HepG2 (cell line): Measurements from ENCODE around the gene ARMH3. TPM values are rescaled to one million over a fixed set of nuclear protein-coding genes. Genes with fewer than 3 reads are reported as not detected.
A peak's percentile ranks its signal among the peaks of the same experiment; 100 is the strongest.

Experiments used
- ATAC-seq: fragments of 200-7000 bp; cut with Tn5 transposase; 3 replicates; pipeline ENCODE4 v1.9.1; 2020; ENCODE audit warnings: mild to moderate bottlenecking, moderate library complexity
- BruUV-seq: library from RNA; stranded (reverse); fragments of 400-500 nt; replicated peaks from 2 replicates; lab custom pipeline; 2021; lab: Mats Ljungman, UMichigan
- CTCF ChIA-PET: fragments of 300-600 bp; formaldehyde crosslinking; extraction: SDS; loops from one replicate; lab custom pipeline; 2021; ENCODE audit warnings: low total read pairs, inconsistent platforms, low intra/inter-chr PET ratio; lab: Yijun Ruan, JAX
- POLR2A ChIA-PET: fragments of 350-600 bp; sonication (Branson Sonifier 250); formaldehyde crosslinking; loops from one replicate; lab custom pipeline; 2020; ENCODE audit warnings: antibody characterized with exemption, inconsistent platforms; lab: Yijun Ruan, JAX
- DNase-seq: peaks from one replicate; pipeline ENCODE4 v3.0.0-alpha.2; 2015; ENCODE audit warnings: low spot score
- FAIRE-seq: peaks from 3 replicates; lab custom pipeline; 2011; peaks lifted over from hg19 to GRCh38; lab: Jason Lieb, UNC
- H2AFZ ChIP-seq: one replicate; pipeline ENCODE4 v1.6.1; 2011; ENCODE audit warnings: low read length, inconsistent platforms
- H3K27ac ChIP-seq: fragments of 300-600 bp; 3 replicates; pipeline ENCODE4 v1.8.0; 2011; ENCODE audit warnings: mixed run types, mild to moderate bottlenecking, mixed read lengths, low read length, inconsistent platforms; ENCODE audit not compliant: insufficient read depth; ENCODE audit errors: extremely low read length
- H3K27me3 ChIP-seq, 2 experiments: fragments of 200-600 bp in 1 of 2; 2 replicates in 1 of 2; 3 replicates in 1 of 2; pipeline versions ENCODE4 v1.6.0 to v1.8.0; 2011; ENCODE audit warnings: low read length in 2 of 2, mild to moderate bottlenecking in 2 of 2, moderate library complexity in 2 of 2, inconsistent platforms in 1 of 2; ENCODE audit not compliant: insufficient read depth in 2 of 2, control insufficient read depth in 1 of 2
- H3K36me3 ChIP-seq, 2 experiments: fragments of 200-600 bp in 1 of 2; replicated peaks in 1 of 2; 2 replicates in 1 of 2; 3 replicates in 1 of 2; pipeline versions ENCODE4 v1.5.1 to v1.8.0; 2011; ENCODE audit warnings: low read length in 2 of 2, inconsistent platforms in 1 of 2; ENCODE audit not compliant: insufficient read depth in 2 of 2, control insufficient read depth in 1 of 2
- H3K4me1 ChIP-seq: 2 replicates; pipeline ENCODE4 v1.5.1; 2012; ENCODE audit warnings: low read length, inconsistent platforms; ENCODE audit not compliant: insufficient read depth
- H3K4me2 ChIP-seq: 2 replicates; pipeline ENCODE4 v1.6.0; 2011; ENCODE audit warnings: low read depth, low read length, inconsistent platforms
- H3K4me3 ChIP-seq, 3 experiments: fragments of 200-600 bp in 1 of 3; sonication (generic), shearing (Covaris generic) in 1 of 3; replicated peaks in 1 of 3; 2 replicates each; pipeline ENCODE4 v1.5.1; 2011 to 2016; ENCODE audit warnings: low read length in 3 of 3, inconsistent platforms in 2 of 3, low read depth in 2 of 3, mild to moderate bottlenecking in 2 of 3, control low read depth in 1 of 3, mixed read lengths in 1 of 3; ENCODE audit not compliant: insufficient read depth in 1 of 3
- H3K79me2 ChIP-seq: one replicate; pipeline ENCODE4 v1.6.1; 2011; ENCODE audit warnings: low read length, inconsistent platforms; ENCODE audit not compliant: insufficient read depth
- H3K9ac ChIP-seq: 2 replicates; pipeline ENCODE4 v1.6.0; 2011; ENCODE audit warnings: mild to moderate bottlenecking, low read depth, low read length, inconsistent platforms; ENCODE audit not compliant: insufficient read depth
- H3K9me3 ChIP-seq: 2 replicates; pipeline ENCODE4 v1.5.1; 2012; ENCODE audit warnings: mild to moderate bottlenecking, low read length
- H4K20me1 ChIP-seq: 2 replicates; pipeline ENCODE4 v1.6.0; 2011; ENCODE audit warnings: inconsistent platforms, mild to moderate bottlenecking, low read length, moderate library complexity; ENCODE audit not compliant: insufficient read depth
- BORCS8-MEF2B ChIP-seq: sonication (generic); formaldehyde crosslinking; IDR thresholded peaks from 2 replicates; pipeline ENCODE4 v1.8.0; 2022; ENCODE audit warnings: mild to moderate bottlenecking, missing genetic modification reagents
- ETV5 ChIP-seq: IDR thresholded peaks from 2 replicates; pipeline ENCODE4 v1.6.1; 2018; ENCODE audit warnings: missing biosample characterization, missing genetic modification reagents, inconsistent platforms, borderline replicate concordance
- FOXA3 ChIP-seq: IDR thresholded peaks from 2 replicates; pipeline ENCODE4 v1.6.1; 2016; ENCODE audit warnings: missing genetic modification reagents, missing compliant biosample characterization
- KDM2A ChIP-seq: sonication (generic); formaldehyde crosslinking; IDR thresholded peaks from 2 replicates; pipeline ENCODE4 v1.4.0; 2020; ENCODE audit warnings: low read depth, missing genetic modification reagents, borderline replicate concordance
- MED1 ChIP-seq: sonication (generic); formaldehyde crosslinking; IDR thresholded peaks from 2 replicates; pipeline ENCODE4 v1.4.0; 2020; ENCODE audit warnings: missing genetic modification reagents
- MED13 ChIP-seq: sonication (generic); formaldehyde crosslinking; IDR thresholded peaks from 2 replicates; pipeline ENCODE4 v1.5.0; 2020; ENCODE audit warnings: missing genetic modification reagents
- WGBS: methylation state at CpG from one replicate; pipeline ENCODE4 v1.1.6; 2017; ENCODE audit warnings: low lambda C conversion rate; 5-methylcytosine and 5-hydroxymethylcytosine counted together
- in situ Hi-C: cut with HindIII; loops from 2 replicates; pipeline ENCODE4 v1.10.0; 2017; ENCODE audit warnings: low pct_unique_long_range_greater_than_20kb; ENCODE audit not compliant: extremely low pct_ligation_motif_present
- intact Hi-C: fragments of 100-400 bp; cut with micrococcal nuclease; formaldehyde crosslinking; loops from one replicate; pipeline ENCODE4 v1.10.0; 2022; ENCODE audit not compliant: unreplicated experiment
- polyA plus RNA-seq, 8 experiments: library from polyadenylated mRNA; depleted of rRNA in 3 of 8; stranded (reverse) in 7 of 8; unstranded in 1 of 8; fragments of >200 nt; fragmentation: Illumina TruSeq in 4 of 8; extraction: Trizol in 4 of 8; gene quantifications; 2 replicates each; pipeline versions ENCODE4 v1.2.1 to v1.2.3, GENCODE V29; 2011 to 2016; ENCODE audit warnings: low read depth in 4 of 8, missing spikeins in 1 of 8, mixed read lengths in 1 of 8; ENCODE audit not compliant: insufficient read depth in 1 of 8
- total RNA-seq, 5 experiments: library from RNA; depleted of rRNA; stranded (reverse); fragments of >200 nt; fragmentation: Illumina TruSeq; extraction: Trizol; gene quantifications; 2 replicates each; pipeline ENCODE4 v1.2.3, GENCODE V29; 2016; ENCODE audit warnings: low read depth in 1 of 5
- TF ChIP-seq, protein P1 (sequence below): sonication (generic); formaldehyde crosslinking; IDR thresholded peaks from 2 replicates; pipeline ENCODE4 v1.8.1; 2023; ENCODE audit warnings: mild to moderate bottlenecking, moderate library complexity, missing genetic modification reagents
- TF ChIP-seq, protein P2 (sequence below): sonication (generic); formaldehyde crosslinking; IDR thresholded peaks from 2 replicates; pipeline ENCODE4 v1.8.1; 2023; ENCODE audit warnings: mild to moderate bottlenecking, missing genetic modification reagents
- TF ChIP-seq, protein P3 (sequence below): sonication (generic); formaldehyde crosslinking; IDR thresholded peaks from 2 replicates; pipeline ENCODE4 v1.5.0; 2020; ENCODE audit warnings: mild to moderate bottlenecking, missing genetic modification reagents, borderline replicate concordance
- TF ChIP-seq, protein P4 (sequence below): sonication (generic); formaldehyde crosslinking; IDR thresholded peaks from 2 replicates; pipeline ENCODE4 v1.4.0; 2020; ENCODE audit warnings: missing genetic modification reagents
- TF ChIP-seq, protein P5 (sequence below): sonication (generic); formaldehyde crosslinking; IDR thresholded peaks from 2 replicates; pipeline ENCODE4 v1.8.1; 2022; ENCODE audit warnings: mild to moderate bottlenecking, missing genetic modification reagents

Gene ARMH3
- total and polyA plus RNA-seq, 2 of the 13 experiments (the other 11 are each of a cell fraction or from before 2014, with no cell fraction given), result 8.4 to 16.9 TPM

DNA sequence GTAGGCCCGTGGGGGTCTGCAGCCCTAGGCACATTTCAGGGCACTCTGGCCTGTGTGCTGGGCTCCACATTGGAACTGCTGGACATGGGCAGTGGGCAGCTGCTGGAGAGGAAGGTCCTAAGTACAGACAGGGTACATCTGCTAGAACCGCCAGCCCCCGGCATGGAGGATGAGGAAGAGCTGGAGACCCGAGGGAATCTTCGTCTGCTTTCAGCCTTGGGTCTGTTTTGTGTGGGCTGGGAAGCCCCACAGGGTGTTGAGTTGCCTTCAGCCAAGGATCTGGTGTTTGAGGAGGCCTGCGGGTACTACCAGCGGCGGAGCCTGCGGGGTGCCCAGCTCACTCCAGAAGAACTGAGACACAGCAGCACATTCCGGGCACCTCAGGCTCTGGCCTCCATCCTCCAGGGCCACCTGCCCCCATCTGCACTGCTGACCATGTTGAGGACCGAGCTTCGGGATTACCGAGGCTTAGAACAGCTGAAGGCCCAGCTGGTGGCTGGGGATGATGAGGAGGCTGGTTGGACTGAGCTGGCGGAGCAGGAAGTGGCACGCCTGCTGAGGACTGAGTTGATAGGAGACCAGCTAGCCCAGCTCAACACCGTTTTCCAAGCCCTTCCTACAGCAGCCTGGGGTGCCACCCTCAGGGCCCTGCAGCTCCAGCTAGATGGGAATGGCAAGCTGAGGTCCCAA is 10.6 kb upstream of the ARMH3 start (continued):
- TF ChIP-seq, protein P1, sequence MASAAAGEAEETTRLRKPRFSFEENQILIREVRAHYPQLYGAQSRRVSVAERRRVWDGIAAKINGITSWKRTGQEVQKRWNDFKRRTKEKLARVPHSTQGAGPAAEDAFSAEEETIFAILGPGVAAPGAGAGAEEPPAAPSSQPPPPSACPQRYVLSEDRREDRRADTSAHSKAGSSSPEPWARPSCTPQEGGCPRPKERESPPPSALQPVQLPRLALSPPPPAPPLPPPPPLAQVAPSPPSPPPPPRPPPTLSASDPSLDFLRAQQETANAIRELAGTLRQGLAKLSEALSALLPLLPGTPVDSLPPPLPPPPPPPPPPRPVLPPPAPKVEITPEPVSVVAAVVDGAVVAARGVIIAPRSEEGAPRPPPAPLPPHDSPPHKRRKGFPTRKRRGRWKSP (CRISPR knock-in tag), result 0 out of 2 replicates have a peak, but pooled peaks have one; percentile 4

DNA sequence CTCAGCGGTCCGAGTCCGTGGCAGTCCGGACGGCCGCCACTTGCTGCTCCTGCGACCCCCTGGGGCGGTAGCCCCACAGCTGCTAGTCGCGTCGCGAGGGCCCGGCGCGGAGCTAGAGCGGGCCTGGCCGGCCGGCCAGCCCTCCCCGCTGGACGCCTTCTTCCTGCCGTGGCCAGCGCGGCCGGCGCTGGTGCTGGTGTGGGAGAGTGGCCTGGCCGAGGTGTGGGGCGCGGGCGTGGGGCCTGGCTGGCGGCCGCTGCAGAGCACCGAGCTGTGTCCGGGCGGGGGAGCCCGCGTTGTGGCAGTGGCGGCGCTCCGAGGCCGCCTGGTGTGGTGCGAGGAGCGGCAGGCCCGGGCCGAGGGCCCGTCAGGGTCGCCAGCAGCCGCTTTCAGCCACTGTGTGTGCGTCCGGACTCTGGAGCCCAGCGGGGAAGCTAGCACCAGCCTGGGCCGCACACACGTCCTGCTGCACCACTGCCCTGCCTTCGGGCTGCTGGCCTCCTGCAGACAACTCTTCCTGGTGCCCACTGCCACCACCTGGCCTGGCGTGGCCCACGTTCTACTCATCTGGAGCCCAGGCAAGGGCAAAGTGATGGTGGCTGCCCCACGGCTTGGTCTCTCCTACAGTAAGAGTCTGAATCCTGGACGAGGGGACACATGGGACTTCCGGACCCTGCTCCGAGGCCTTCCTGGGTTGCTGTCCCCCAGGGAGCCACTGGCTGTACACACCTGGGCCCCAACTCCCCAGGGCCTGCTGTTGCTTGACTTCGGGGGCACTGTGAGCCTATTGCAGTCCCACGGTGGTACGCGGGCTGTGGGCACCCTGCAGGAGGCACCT is 9.8 kb upstream of the ARMH3 start:
- Histone ChIP-seq H3K9ac (peak overlapping the region; percentile 94), H4K20me1 (no peaks in the 10 kb centered on the region; the same call in 1 of the 2 replicates), H3K4me1 (peaks cover 29% of the 10 kb centered on the region), H3K27ac (peak overlapping the region; percentile 80), H3K27me3 (no peaks in the 10 kb centered on the region), H3K4me3 (peak overlapping the region; percentile 91 to 93 (median 93)), H3K4me2 (peak overlapping the region; percentile 90), H3K36me3 (peaks cover 0 to 3% of the 10 kb centered on the region in 2 experiments; a peak in 1 of 5 replicates), H3K79me2 (peaks cover 13% of the 10 kb centered on the region), H3K9me3 (no peaks in the 10 kb centered on the region), H2AFZ (no peak overlapping the region)
- FAIRE-seq (no peak), ATAC-seq (peak; percentile 74), DNase-seq (no peak)
- in situ Hi-C loops, result no loop called here
- ChIA-PET CTCF (no interaction called here), POLR2A (interaction anchor here (0.9 to 3.5 kb wide), 5 partner anchors 9 to 56 kb away, joined by 3 to 39 read pairs (median 3); partner anchors contain the start of gene ARMH3)
- no CpG with 5 or more reads among the region's 63 CpGs for WGBS
- intact Hi-C loops, result loop anchor here (5.0 kb wide), 1 partner anchor 52 kb away; no protein-coding TSS in a partner anchor
- BruUV-seq, result no TSS peak
- TF ChIP-seq, protein P2, sequence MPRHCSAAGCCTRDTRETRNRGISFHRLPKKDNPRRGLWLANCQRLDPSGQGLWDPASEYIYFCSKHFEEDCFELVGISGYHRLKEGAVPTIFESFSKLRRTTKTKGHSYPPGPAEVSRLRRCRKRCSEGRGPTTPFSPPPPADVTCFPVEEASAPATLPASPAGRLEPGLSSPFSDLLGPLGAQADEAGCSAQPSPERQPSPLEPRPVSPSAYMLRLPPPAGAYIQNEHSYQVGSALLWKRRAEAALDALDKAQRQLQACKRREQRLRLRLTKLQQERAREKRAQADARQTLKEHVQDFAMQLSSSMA (CRISPR knock-in tag), result no peak
- TF ChIP-seq ETV5, result no peak
- no peak for TF ChIP-seq FOXA3 (CRISPR knock-in tag)
- no peak for TF ChIP-seq MED1
- peak; percentile 21; the same call in 1 of the 2 replicates for TF ChIP-seq BORCS8-MEF2B
- TF ChIP-seq, protein P3, sequence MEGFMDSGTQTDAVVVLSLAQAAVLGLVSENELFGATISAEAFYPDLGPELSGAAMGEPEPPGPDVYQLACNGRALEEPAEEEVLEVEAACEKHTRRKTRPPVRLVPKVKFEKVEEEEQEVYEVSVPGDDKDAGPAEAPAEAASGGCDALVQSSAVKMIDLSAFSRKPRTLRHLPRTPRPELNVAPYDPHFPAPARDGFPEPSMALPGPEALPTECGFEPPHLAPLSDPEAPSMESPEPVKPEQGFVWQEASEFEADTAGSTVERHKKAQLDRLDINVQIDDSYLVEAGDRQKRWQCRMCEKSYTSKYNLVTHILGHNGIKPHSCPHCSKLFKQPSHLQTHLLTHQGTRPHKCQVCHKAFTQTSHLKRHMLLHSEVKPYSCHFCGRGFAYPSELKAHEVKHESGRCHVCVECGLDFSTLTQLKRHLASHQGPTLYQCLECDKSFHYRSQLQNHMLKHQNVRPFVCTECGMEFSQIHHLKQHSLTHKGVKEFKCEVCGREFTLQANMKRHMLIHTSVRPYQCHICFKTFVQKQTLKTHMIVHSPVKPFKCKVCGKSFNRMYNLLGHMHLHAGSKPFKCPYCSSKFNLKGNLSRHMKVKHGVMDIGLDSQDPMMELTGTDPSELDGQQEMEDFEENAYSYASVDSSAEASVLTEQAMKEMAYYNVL (CRISPR knock-in tag), result no peak
- TF ChIP-seq, protein P4, sequence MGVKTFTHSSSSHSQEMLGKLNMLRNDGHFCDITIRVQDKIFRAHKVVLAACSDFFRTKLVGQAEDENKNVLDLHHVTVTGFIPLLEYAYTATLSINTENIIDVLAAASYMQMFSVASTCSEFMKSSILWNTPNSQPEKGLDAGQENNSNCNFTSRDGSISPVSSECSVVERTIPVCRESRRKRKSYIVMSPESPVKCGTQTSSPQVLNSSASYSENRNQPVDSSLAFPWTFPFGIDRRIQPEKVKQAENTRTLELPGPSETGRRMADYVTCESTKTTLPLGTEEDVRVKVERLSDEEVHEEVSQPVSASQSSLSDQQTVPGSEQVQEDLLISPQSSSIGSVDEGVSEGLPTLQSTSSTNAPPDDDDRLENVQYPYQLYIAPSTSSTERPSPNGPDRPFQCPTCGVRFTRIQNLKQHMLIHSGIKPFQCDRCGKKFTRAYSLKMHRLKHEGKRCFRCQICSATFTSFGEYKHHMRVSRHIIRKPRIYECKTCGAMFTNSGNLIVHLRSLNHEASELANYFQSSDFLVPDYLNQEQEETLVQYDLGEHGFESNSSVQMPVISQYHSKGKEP (CRISPR knock-in tag), result 0 out of 2 replicates have a peak, but pooled peaks have one; percentile 2
- TF ChIP-seq, protein P5, sequence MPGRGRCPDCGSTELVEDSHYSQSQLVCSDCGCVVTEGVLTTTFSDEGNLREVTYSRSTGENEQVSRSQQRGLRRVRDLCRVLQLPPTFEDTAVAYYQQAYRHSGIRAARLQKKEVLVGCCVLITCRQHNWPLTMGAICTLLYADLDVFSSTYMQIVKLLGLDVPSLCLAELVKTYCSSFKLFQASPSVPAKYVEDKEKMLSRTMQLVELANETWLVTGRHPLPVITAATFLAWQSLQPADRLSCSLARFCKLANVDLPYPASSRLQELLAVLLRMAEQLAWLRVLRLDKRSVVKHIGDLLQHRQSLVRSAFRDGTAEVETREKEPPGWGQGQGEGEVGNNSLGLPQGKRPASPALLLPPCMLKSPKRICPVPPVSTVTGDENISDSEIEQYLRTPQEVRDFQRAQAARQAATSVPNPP, result no peak
- no peak for TF ChIP-seq MED13 (CRISPR knock-in tag)
- TF ChIP-seq KDM2A (CRISPR knock-in tag), result no peak
